Spleen (tissue), 7 donors: ENCODE data around the gene PTPRE.

Experiments used
- POLR2AphosphoS5 ChIP-seq, 3 donors: sonication (generic); formaldehyde crosslinking; IDR thresholded peaks; one replicate each; pipeline ENCODE4 v1.5.1; 2017; ENCODE audit warnings: antibody characterized with exemption in 3 of 3
- TF ChIP-seq, protein P1 (sequence below), 11 experiments: fragments of 200-600 bp in 7 of 11; fragments of 450-650 bp in 4 of 11; sonication (generic) in 4 of 11; IDR thresholded peaks in 8 of 11; conservative IDR thresholded peaks in 3 of 11; 1 replicate in 7 of 11; 2 replicates in 4 of 11; pipeline versions ENCODE4 v1.4.0 to v1.8.0; 2016 to 2021; ENCODE audit warnings: antibody characterized with exemption in 11 of 11, inconsistent platforms in 4 of 11, mild to moderate bottlenecking in 1 of 11
- donor health status: DM: no; HTN: no; CAD: no; lungs with moderate emphysema.
- donor health status: DM: no; HTN: no; CAD: no.
- donor health status: DM: no; HTN: no; CAD: no.

DNA sequence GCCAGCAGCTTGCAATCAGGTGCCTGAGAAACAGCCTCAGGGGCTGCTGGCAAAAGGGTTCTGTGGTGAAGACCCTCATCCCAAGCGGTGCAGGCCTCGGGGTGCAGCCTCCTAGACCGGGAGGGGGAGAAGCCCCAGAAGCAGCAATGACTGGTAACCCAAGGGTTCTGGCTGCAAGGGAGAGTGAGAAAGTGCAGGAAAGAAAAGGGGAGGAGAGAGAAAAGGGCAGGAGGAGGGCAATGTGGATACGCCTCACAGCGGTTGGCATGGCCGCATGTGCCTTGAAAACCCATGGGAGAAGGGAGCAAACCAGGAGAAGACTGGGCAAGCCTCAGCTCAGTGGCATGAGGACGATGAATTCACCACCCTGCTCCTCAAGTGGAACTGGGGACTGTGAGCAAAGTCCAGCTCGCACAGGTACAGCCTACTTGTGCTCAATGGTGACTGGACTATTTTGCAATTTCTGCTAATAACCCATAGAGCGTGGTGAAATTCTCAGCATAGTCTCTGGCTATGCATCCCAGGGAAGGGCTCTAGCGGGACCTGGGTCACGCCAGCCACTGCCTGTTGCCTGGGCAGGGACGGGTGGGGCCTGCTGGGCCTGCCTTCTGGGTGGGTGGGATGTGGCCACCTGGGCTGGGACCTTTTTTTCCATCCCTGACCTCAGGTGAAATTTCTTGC lies 20.4 kb upstream of the PTPRE start:
- TF ChIP-seq, protein P1, sequence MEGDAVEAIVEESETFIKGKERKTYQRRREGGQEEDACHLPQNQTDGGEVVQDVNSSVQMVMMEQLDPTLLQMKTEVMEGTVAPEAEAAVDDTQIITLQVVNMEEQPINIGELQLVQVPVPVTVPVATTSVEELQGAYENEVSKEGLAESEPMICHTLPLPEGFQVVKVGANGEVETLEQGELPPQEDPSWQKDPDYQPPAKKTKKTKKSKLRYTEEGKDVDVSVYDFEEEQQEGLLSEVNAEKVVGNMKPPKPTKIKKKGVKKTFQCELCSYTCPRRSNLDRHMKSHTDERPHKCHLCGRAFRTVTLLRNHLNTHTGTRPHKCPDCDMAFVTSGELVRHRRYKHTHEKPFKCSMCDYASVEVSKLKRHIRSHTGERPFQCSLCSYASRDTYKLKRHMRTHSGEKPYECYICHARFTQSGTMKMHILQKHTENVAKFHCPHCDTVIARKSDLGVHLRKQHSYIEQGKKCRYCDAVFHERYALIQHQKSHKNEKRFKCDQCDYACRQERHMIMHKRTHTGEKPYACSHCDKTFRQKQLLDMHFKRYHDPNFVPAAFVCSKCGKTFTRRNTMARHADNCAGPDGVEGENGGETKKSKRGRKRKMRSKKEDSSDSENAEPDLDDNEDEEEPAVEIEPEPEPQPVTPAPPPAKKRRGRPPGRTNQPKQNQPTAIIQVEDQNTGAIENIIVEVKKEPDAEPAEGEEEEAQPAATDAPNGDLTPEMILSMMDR (IDR thresholded peaks at IDR 0.05 in 8 of 11, conservative IDR thresholded peaks at IDR 0.05 in 3 of 11), result no peak
- TF ChIP-seq POLR2AphosphoS5 (IDR thresholded peaks at IDR 0.05), result no peak
